ENCODE data around the gene ADRM1.
A peak's percentile ranks its signal among the peaks of the same experiment; 100 is the strongest.

The ADRM1 gene, protein sequence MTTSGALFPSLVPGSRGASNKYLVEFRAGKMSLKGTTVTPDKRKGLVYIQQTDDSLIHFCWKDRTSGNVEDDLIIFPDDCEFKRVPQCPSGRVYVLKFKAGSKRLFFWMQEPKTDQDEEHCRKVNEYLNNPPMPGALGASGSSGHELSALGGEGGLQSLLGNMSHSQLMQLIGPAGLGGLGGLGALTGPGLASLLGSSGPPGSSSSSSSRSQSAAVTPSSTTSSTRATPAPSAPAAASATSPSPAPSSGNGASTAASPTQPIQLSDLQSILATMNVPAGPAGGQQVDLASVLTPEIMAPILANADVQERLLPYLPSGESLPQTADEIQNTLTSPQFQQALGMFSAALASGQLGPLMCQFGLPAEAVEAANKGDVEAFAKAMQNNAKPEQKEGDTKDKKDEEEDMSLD

DNA sequence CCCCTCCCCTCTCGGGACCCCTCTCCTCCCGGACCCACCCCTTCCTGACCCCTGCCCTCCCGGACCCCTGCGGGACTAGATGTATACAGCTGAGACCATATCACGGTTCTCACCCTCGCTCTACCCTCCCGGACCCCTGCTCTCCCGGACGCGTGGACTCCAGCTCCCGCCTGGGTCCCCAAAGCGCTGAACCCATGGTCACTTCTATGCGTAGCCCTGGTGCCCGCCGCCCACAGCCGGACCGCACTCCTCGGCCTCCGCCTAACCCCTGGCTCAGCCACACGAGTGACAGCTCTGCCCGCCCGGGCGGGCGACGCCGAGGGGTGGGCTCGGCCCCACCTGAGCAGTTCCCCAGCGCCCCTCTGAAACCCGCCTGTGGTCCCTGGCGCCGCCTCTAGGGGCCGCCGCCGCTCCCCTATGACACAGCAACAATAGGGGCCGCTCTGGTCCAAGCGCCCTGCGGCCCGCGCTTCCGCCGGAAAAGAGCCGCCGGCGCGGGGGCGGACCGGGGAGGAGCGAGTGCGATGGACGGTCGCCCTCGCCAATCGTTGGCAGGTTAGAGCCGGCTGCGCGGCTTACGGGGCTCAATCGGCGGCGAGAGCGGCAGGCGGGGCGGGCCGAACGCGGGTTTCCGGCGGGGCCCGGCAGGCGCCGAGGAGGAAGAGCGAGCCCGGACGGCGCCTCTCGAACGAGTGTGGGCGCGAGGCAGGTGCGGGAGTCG lies at the start of gene ADRM1:
TSS of gene ADRM1 (plus strand) at position 657 of the 721 bp plus-strand sequence. CDS start 572 bp downstream, outside the sequence.
- DNase-seq (ENCODE audit: low read depth in 2 of 2): peak; percentile 91 to 95

DNA sequence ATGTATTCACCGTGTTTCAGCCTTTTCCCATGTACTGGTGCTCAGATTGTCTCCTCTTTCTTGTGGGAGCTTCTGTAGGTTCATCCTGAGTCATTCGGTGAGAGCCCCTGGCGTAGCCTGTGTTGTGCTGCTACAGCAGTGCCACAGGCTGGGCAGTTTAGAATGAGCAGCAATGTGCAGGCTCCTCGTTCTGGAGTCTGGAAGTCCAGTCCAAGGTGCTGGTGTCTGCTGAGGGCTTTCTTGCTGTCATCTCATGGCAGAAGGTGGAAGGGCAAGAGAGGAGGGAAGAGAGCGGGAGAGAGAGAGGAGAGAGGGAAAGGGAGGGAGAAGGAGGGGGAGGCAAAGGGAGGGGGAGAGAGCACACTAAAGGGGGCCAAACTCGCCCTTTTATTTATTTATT lies 49.4 kb upstream of the ADRM1 start:
- no peak for DNase-seq (ENCODE audit: low read depth in 2 of 2)

DNA sequence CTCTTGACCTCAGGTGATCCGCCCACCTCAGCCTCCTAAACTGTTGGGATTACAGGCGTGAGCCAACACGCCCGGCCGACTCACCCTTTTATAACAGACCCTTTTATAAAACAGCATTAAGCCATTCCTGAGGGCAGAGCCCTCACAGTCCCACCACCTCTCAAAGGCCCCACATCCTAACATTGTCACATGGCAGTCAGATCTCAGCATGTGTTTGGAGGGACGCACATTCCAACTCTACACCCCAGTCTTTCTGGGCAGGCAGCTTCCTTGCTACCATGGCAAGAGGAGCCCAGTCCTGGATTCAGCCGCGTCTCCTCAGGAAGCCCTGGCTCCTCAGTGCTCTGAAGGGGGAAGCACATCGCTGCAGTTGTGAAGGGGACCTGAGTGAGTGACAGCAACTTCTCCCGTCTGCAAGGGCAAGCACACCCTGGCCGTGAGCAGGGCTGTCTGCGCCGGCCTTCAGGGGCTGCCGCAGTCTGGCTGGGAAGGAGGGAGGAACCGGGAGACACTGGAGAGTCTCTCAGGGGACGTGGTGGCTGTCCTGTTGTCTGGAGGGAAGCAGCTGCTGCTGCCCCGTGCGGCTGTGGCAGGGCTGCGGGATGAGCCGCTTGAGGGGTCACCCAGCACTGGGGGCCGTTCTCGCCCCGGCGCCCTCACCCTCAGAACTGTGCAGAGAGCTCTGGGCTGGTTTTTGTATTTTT lies 48.6 kb upstream of the ADRM1 start:
- DNase-seq (ENCODE audit: low read depth in 2 of 2): no peak

DNA sequence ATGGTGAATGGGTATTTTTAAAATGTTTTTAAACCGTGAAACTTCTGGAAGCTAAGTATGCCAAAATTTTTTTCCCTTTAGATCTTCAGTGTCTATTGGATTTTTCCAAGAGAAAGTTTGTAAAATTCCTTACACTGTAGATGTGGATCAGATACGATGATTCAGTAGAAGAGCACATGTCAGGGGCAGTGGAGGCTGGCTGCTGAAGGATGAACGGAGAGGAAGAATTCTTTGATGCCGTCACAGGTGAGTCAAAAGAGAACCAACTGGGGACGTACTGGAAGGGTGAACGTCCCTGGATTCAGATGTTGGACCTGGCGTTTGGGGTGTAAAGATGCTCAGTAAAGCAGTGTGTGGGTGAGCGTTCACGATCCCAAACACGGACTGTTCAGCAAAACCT lies 46.8 kb upstream of the ADRM1 start:
- no peak for DNase-seq (ENCODE audit: low read depth in 2 of 2)

DNA sequence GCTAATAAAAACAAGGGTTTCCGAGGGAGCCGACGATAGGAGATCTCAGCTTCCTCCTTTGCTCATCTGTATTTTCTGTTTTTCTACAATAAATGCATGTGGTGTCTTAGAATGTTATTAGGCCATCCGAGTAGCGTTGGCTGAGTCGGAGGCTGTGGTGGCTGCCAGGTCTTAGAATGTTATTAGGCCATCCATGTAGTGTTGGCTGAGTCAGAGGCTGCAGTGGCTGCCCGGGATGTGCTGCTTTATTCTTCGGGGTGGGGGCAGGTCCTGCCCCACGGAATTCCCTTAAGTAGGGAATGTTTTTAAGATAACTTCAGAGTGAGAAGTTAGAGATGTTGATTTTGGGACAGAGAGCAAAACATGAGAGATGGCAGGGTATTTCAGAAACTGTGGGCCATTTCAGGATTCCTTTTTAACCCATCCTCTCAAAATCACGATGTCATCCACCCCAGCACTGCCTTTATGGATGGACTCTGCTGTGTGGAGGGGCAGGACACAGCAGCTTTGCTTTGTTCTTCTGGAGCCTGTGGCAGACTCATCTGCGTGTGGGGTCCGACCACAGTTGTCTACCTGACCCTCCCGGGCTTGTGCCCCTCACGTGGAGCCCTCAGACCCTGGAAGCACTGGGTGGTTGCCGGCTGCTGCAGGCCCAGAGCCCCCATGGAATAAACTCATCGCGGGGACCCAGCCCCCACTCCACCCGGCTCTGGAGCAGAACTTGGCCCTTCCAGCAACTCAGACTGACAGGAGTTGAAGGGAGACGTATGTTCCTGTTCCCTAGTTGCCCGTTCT lies 44.1 kb upstream of the ADRM1 start:
- DNase-seq (ENCODE audit: low read depth in 2 of 2): no peak

DNA sequence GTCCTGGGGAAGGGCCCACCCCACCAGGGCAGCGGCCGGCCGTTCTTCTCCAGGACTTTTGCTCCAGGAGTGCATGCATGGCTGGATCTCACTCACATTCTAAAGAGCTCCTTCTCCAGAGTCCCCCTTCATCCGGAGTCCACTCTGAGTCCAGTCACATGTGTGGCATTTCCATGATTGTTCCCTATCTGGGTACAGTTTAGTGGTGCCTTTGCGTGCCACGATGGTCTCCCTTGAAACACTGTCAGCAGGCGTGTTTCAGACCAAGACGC lies 43.6 kb upstream of the ADRM1 start:
- no peak for DNase-seq (ENCODE audit: low read depth in 2 of 2)

DNA sequence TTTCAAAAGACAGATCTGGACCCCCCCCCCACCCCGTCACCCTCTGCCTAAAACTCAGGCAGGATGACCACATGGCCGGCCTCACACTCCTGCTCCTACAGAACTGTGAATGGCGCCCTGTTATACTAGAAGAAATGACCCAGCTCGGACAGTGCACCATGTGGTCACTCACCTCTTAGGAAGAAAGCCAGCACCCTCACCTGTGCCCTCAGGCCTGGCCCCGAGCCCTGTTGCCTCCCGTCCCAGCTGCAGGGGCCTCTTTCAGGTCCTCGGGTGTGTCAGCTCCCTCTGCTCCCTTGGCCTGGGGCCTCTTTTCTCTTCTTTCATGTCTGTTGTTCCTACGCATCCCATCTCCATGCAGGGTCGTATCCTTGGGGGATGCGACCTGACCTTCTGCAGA lies 40.7 kb upstream of the ADRM1 start:
- DNase-seq (ENCODE audit: low read depth in 2 of 2): no peak

DNA sequence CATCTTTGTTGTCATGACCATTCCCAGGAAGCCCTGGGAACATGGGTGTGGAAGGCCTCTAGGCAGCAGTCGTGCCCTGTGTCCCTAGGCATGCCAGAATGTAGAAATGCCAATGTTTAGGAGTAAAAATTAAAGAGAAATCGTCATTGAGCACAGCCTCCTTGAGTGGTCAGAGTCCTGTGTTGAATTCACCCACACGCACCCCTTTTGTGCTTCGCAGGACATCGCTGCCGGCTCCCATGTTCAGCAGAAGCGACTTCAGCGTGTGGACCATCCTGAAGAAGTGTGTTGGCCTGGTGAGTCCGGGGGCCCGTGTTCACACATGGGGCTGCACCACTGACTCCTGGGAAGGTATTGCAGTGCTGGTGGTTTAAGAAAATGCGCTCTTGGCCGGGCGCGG lies 39.4 kb upstream of the ADRM1 start:
- DNase-seq (ENCODE audit: low read depth in 2 of 2): no peak

DNA sequence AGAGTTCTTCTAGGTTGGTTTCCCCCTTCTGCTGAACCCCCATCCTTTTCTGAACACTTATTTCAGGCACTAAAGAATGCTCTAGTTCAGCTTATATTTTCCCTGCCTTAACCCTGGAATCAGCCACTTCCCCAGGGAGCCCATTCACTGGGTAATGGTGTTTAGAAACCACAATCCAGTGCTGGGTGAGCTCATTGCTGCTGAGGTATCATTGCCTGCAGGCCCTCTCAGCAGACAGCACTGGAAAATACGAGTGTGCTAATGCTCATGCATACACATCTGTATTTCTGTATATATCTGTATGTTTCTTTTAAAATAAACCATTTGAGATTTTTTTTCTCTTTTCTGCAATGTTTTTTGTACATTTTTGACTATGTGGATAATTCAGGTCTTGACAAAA lies 37.4 kb upstream of the ADRM1 start:
- DNase-seq (ENCODE audit: low read depth in 2 of 2): no peak

DNA sequence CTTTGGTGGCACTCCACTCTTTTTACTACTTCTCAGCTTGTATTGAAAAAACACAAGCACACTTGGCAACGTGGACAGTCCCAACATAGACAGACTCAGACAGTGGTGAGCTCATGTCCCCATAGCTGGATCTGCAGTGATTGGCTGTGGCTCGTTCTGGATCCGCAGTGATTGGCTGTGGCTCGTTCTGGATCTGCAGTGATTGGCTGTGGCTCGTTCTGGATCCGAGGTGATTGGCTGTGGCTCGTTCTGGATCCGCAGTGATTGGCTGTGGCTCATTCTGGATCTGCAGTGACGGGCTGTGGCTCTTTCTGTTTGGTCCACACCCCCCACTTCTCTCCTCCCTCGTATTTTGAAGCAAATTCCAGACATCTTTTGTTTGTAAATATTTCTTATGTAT lies 36.5 kb upstream of the ADRM1 start:
- no peak for DNase-seq (ENCODE audit: low read depth in 2 of 2)

DNA sequence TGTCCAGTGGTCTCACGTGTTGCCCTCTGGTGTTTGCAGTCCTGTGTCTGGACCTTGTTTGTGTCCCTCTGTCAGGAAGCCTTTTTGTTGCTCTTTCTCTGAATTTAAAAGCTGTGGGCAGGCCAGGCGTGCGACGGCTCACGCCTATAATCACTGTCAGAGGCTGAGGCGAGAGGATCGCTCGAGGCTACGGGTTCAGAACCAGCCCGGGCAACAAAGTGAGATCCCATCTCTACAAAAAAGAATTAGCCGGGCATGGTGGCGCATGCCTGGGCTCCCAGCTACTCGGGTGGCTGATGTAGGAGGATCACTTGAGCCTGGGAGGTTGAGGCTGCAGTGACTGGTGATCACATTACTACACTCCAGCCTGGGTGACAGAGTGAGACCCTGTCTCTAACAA lies 35.9 kb upstream of the ADRM1 start:
- DNase-seq (ENCODE audit: low read depth in 2 of 2): no peak

DNA sequence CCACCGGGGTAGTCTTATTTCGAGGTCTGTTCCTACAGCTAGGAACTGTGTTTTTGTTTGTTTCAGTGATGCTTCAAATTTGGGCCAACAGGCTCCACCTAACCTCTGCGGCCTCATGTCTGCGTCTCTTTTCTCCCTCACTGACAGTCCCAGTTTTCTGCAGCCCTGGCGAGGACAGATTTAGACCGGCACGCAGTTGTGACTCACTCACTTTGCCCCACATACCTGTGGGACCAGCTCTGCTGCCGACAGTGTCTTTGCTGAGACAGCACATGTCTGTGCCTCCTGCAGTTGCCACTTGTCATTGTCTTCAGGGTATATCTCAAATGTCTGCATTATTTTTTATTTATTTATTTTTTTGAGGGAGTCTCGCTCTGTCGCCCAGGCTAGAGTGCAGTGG lies 35.3 kb upstream of the ADRM1 start:
- no peak for DNase-seq (ENCODE audit: low read depth in 2 of 2)

DNA sequence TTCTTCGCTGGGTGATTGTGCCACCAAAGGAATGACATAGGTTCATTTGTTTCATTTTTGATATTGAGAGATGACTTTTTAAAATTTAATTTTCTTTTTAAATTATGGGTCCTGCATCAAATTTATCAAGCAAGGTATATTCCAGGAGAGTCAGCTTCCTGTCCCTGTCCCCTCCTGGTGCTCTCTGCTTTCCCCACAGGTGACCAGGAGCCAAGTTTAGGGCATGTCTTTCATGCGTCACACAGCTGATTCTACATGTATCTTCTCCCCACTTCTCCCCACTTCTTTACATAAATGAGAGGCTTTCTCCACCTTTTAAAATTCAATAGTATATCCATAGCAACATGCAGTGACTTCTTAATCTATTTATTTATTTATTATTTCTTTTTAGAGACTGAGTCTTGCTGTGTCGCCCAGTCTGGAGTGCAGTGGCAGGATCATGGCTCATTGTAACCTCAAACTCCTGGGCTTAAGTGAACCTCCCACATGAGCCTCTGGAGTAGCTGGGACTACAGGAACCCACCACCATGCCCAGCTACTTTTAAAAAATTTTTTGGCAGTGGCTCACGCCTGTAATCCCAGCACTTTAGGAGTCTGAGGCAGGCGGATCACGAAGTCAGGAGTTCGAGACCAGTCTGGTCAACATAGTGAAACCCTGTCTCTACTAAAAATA lies 34.4 kb upstream of the ADRM1 start:
- DNase-seq (ENCODE audit: low read depth in 2 of 2): no peak

DNA sequence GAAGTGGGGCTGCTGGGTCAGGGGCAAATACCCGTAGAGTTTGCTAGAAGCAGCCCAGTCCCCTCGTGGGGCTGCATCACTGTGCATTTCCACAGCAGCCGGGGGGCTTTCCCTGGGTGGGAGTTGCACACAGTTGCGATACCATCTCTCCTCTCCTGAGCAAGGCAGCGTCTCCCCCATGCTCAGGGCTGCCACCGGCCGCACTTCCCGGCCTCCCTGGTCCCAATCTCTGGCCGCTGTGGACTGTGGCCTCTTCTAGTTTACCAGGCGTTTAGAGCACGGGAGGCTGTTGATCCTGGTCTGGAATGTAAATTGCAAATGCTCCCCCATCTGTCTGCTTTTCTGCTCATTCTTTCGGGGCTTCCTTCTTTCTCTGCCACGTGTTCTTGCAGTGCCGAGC lies 33.4 kb upstream of the ADRM1 start:
- DNase-seq (ENCODE audit: low read depth in 2 of 2): no peak

DNA sequence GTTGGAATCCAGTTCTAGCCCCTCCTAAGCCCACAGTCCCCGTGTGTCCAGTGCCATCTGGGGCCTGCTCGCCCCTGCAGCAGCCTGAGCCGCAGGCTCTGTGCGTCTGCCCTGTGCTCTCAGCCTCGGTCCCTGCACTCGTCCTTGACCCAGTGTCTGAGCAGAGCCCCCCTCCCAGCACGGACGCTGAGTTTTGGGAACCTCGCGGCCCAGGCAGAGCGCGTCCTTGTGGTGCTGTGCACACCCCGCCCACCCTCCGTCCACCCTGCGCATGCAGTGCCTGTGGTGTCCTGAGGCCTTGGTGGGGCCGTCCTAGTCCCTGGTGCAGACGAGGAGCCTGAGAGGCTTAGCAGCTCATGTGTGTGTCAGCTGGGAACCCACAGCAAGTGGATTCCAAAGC lies 32.9 kb upstream of the ADRM1 start:
- no peak for DNase-seq (ENCODE audit: low read depth in 2 of 2)

DNA sequence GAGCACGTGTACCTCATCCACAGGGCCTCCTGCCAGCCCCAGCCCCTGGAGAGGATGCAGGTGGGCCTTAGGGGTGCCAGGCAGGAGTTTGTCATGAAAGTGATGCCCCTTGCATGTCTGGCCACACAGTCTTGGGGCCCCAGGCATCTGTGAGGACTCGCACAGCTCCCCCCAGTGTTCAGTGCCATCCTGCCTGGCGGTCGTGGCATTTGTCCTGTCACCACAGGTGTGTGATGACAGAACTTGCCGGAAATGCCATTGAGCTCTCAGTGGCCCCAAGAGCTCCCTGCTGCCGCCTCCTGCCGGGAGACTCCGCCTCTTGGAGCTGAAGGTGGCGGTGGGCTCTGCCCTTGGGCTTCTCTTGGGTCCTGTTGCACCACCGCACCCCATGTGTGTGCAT lies 30.6 kb upstream of the ADRM1 start:
- no peak for DNase-seq (ENCODE audit: low read depth in 2 of 2)

DNA sequence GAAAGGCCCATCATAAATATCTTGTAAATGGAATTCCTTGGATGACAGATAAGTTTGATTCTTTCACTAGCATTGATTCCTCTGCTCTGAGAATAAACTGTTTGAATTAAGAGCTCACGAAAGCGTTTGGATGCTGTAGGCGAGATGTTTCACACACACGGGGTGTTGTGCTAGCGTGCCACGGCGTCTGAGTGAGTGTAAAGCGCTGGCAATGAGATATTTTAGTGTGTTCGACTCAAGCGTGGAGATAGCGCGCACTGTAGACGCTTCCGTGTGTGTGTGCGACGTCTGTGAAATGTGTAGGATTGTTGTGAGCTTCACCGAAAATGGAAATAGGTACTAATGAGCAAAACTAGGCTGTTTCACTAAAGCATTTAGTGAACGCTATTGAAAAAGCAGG lies 29.4 kb upstream of the ADRM1 start:
- DNase-seq (ENCODE audit: low read depth in 2 of 2): no peak

DNA sequence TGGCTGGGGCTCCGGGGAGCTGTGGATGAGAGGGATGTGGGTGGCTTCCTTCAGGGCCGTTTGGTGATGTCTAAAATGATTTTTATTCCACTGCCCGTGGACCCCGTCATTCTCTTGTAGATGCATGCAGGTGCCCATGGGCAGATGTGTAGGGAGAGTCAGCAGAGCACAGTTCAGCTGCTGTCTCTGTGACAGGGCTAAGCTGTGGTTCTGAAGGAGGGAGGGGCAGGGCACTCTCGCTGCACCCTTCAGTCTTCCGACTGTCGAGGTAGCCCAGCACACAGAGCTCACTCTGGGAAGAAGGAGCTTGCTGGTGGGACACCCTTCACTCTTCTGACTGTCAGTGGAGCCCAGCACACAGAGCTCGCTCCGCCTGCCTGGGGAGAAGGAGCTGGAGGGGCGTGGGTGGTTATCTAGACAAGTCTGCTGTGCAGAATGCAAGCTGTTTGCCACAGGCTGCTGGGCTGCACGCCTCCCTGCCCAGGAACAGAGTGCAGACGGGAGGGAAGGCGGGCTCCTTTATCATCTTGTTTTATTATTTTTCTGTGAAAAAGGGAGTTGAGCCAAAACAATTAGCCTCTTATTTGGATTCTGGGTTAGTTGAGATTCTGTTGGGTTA lies 28.4 kb upstream of the ADRM1 start:
- no peak for DNase-seq (ENCODE audit: low read depth in 2 of 2)

DNA sequence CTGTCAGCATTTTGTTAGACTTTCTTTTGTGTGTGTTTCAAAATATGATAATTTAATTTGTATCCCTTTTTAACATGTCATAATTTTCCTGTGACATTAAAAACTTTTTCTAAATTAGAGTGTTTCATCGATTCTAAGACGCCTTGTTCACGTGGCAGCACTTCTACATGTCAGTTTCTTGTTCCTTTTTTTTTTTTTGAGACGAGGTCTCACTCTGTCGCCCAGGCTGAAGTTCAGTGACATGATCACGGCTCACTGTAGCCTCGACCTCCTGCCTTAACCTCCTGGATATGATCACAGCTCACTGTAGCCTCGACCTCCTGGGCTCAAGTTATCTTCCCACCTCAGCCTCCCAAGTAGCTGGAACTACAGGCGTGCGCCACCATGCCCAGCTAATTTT lies 27.6 kb upstream of the ADRM1 start:
- DNase-seq (ENCODE audit: low read depth in 2 of 2): no peak

DNA sequence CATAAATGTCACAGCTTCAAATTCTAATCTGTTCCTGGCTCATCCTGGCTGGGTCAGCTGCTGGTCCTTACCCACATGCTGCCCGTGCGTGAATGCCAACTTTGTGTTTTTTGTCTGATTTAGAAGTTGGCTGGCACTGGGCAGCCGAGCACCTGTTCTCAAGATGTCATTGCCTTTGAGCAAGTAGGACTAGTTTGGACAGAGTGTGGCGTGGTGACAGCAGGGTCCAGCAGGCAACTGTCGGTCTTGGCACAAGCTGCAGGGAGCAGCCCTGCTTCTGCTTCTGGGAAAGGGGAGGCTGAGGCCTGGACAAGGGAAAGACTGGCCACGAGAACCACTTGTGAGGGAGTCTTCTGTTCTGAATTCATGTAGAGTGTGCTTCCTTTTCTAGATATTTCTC lies 26.4 kb upstream of the ADRM1 start:
- no peak for DNase-seq (ENCODE audit: low read depth in 2 of 2)

DNA sequence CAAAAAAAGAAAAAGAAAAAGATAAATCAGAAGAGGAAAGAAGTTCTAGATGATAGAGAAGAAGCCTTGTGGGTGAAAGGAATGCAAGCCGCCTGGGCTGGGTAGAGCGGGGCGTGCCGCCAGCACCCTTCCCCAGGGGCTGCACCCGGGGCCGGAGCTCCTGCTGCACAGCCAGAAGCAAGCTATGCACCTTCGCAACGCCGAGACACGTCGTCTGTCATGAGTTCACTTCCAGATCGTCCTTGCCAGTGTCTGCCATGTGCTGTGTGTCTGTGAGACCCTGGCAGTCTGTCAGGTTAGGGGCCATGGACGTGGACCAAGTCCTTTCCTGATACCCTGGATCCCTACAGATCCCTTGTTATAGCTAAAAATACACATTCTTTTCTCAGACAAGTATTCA lies 25.5 kb upstream of the ADRM1 start:
- no peak for DNase-seq (ENCODE audit: low read depth in 2 of 2)

All from stimulated activated CD4-positive, alpha-beta T cell treated with anti-CD3 and anti-CD28 coated beads, Interleukin-15, amount 100 ng/mL, for 48 hours (primary cell).